HUES48 (cell line): ENCODE data around the gene TSR1.

ENCODE experiments used
- H3K27ac ChIP-seq: one replicate; pipeline ENCODE4 v1.7.0; 2013; ENCODE audit warnings: low read depth, low read length, inconsistent platforms
- H3K27me3 ChIP-seq: 2 replicates; pipeline ENCODE4 v1.6.1; 2013; ENCODE audit warnings: mild to moderate bottlenecking, low read length; ENCODE audit not compliant: control insufficient read depth, insufficient read depth
- H3K36me3 ChIP-seq: 2 replicates; pipeline ENCODE4 v1.6.1; 2013; ENCODE audit warnings: low read length; ENCODE audit not compliant: control insufficient read depth, insufficient read depth
- H3K4me1 ChIP-seq: 2 replicates; pipeline ENCODE4 v1.6.1; 2013; ENCODE audit warnings: mild to moderate bottlenecking, low read length; ENCODE audit not compliant: control insufficient read depth, insufficient read depth
- H3K4me3 ChIP-seq: 2 replicates; pipeline ENCODE4 v1.5.1; 2013; ENCODE audit warnings: mild to moderate bottlenecking, low read depth, low read length
- H3K9ac ChIP-seq: 2 replicates; pipeline ENCODE4 v1.6.1; 2013; ENCODE audit warnings: mild to moderate bottlenecking, low read depth, low read length, moderate library complexity
- H3K9me3 ChIP-seq: 2 replicates; pipeline ENCODE4 v1.6.1; 2013; ENCODE audit warnings: low read length; ENCODE audit not compliant: control insufficient read depth, insufficient read depth

Gene TSR1

DNA sequence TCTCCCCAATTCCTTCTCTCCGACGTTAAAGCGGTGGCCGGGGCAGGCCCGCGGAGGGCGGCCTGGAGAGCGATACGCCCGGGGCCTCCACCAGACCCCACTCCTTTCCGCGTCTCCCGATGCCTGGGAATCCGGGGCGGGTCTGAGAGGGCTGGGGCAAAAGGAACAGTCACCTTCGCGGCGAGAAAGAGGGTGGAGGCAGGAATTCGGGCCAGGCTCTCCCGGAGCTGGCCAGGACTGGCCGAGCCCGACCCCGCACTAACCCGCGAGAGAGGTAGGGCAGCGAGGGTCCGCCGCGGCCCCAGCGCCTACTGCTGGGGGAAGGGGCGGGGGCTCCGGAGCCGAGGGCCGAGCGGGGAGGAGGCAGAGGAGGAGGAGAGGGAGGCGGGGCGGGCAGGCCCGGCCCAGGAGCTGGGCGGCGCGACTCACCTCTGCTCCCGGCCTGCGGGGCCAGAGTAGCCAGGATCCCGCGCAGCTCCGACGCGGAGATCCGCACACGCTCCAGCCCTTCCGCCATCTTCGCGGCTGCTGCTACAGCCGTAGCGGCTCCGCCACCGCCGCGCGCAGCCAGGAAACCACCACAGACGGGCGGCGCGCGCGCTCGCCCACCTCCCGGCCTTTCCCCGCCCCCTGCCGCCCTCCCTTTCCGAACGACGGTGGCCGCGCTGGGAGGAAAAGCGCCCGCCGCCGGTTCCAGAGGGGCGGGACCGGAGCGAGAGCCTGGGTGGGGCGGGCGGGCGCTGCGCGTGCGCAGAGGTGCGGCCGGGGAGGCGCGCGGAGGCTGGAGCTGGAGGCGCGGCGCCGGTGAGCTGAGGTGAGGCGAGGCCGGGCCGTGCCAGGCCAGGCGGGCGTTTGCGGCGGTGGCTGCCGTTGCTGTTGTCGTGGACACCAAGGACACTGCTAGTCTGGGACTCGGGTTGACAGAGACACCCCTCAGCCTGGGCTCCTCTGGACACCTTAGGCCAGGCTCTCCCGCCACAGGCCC lies 32.8 kb downstream of the TSR1 start, which contains the start of the genes SMG6 and SRR:
SMG6 (minus strand) TSS at position 582 of the 985 bp plus-strand sequence; CDS start at position 517, 65 bp downstream.
SRR (plus strand) TSS at position 747 of the 985 bp plus-strand sequence. CDS start 11,611 bp downstream, outside the sequence.
- Histone ChIP-seq H3K27me3 (no peaks in the 10 kb centered on the region), H3K27ac (peak within 1 kb of the TSS; percentile 97), H3K4me1 (0 out of 2 replicates have a peak, but pooled peaks cover 2% of the 10 kb centered on the region), H3K9ac (peak within 1 kb of the TSS; percentile 80), H3K9me3 (no peaks in the 10 kb centered on the region), H3K4me3 (peak within 1 kb of the TSS; percentile 88), H3K36me3 (peaks cover 21% of the 10 kb centered on the region)

GRCh38 chr17:2302778-2303203 lies 33.5 kb downstream of the TSR1 start:
- Histone ChIP-seq H3K27me3 (no peaks in the 10 kb centered on the region), H3K27ac (peak overlapping the region; percentile 97), H3K4me3 (peak overlapping the region; percentile 88), H3K9ac (peak overlapping the region; percentile 80), H3K4me1 (0 out of 2 replicates have a peak, but pooled peaks cover 2% of the 10 kb centered on the region), H3K36me3 (peaks cover 25% of the 10 kb centered on the region), H3K9me3 (no peaks in the 10 kb centered on the region)

DNA sequence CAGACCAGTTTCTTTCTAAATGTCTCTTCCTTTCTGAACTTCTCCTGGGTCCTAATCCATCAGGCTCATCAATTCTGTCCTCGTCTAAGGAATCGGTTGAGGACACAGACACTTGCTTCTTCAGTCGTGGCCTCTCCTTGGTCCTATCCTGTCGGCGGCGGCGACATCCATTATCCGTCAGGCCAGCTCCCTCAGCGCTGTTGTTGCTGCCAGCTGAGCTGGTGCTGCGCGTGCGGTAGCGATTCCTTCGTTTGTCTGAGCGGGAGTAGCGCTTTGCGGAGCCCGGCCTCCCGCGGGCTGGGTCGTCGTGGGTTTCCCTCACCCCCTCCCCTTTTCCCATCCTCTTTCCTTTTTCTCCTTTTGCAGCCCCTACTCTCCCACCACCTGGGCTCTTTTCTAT lies 36.5 kb downstream of the TSR1 start:
- Histone ChIP-seq H3K9ac (no peak overlapping the region), H3K4me3 (no peak overlapping the region), H3K36me3 (peaks cover 55% of the 10 kb centered on the region), H3K4me1 (0 out of 2 replicates have a peak, but pooled peaks cover 2% of the 10 kb centered on the region), H3K9me3 (no peaks in the 10 kb centered on the region), H3K27ac (no peak overlapping the region), H3K27me3 (no peaks in the 10 kb centered on the region)

DNA sequence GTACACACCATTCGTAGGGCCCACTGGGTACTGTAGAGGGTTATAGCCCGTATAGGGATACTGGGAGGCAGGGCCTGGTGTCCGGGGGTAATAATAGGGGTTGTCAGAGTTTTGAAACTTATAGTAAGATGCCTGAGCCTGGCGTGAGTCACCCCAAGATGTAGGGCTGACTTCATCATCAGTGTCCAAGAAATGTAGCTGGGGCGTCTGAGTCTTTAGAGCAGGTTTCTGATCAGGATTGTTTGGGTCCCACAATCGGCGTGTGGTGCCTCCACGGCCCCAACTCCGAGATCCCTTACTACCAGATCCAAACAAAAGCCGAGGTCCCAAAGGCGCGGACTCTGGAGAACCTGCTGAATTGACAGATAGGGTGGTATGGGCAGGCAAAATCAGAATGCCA lies 37.1 kb downstream of the TSR1 start:
- 0 out of 2 replicates have a peak, but pooled peaks cover 2% of the 10 kb centered on the region for H3K4me1 ChIP-seq
- no peaks in the 10 kb centered on the region for H3K9me3 ChIP-seq
- H3K36me3 ChIP-seq = peaks cover 61% of the 10 kb centered on the region
- H3K27ac ChIP-seq = no peak overlapping the region
- no peaks in the 10 kb centered on the region for H3K27me3 ChIP-seq
- H3K4me3 ChIP-seq = no peak overlapping the region
- H3K9ac ChIP-seq = no peak overlapping the region

DNA sequence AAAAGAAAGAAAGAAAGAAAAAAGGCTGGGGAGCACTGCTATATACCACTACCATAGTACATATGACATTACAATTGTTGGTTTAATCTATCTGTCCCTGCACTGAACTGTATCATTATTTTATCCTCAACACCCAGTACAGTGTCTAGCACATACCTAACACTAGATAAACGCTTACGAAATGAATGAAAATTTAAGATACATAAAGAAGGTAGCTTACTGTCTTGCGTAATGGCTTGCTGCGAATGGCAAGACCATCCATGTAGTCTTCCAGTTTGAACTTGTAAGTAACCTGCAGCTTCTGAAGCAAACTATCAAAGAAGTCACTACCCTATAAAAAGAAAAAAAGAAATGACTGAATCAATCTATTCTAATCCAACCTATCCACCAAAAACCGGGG lies 39.2 kb downstream of the TSR1 start:
- H3K36me3 ChIP-seq = peaks cover 74% of the 10 kb centered on the region

DNA sequence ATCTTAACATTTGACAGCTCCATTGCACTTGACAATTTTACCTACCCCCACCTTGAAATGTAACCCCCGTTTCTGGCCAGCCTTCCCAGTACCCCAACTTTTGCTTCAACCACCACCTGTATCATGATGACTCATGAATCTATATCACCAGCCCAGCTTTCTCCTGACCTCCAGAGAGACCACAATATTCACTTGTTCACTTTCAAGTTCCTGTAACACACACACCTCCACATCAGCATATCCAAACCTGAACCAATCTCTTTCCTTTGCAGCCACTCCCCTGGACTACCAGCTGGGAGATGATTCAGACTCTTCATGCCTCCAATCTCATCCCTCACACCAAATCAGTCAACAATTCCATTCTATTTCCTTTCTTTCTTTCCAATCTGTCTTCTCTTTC lies 40.7 kb downstream of the TSR1 start:
- H3K36me3 ChIP-seq = peaks cover 84% of the 10 kb centered on the region
- H3K9me3 ChIP-seq = no peaks in the 10 kb centered on the region
- no peak overlapping the region for H3K4me3 ChIP-seq
- H3K9ac ChIP-seq = no peak overlapping the region
- no peaks in the 10 kb centered on the region for H3K4me1 ChIP-seq
- no peak overlapping the region for H3K27ac ChIP-seq
- H3K27me3 ChIP-seq = no peaks in the 10 kb centered on the region

More for the DNA sequence above, 39.2 kb downstream of the TSR1 start:
- Histone ChIP-seq H3K4me1 (0 out of 2 replicates have a peak, but pooled peaks cover 2% of the 10 kb centered on the region), H3K9me3 (no peaks in the 10 kb centered on the region), H3K27ac (no peak overlapping the region), H3K9ac (no peak overlapping the region), H3K27me3 (no peaks in the 10 kb centered on the region), H3K4me3 (no peak overlapping the region)

DNA sequence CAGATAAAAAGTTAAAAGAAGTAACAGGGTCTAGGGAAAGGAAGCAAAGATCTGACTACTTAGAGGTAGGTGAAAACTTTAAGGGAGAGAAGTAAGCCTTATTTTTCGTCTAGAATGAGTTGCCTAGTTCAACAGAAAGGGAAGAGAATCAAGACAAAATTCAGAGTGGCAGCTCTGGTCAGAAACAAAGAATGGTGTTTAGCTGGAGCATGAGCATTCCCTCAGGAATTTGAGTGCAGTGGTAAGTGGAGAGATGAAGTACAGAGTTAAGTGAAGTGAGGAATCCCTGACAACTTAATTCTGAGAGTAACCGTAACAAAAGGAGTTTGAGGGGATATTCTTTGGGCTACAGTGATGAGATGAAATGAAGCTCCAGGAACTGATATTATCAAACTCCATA lies 44.2 kb downstream of the TSR1 start:
- Histone ChIP-seq H3K9ac (no peak overlapping the region), H3K27me3 (no peaks in the 10 kb centered on the region), H3K36me3 (peaks cover 77% of the 10 kb centered on the region)

GRCh38 chr17:2289878-2290478 lies 46.3 kb downstream of the TSR1 start:
- no peak overlapping the region for H3K9ac ChIP-seq
- H3K4me3 ChIP-seq = no peak overlapping the region
- H3K27me3 ChIP-seq = no peaks in the 10 kb centered on the region
- H3K36me3 ChIP-seq = peaks cover 66% of the 10 kb centered on the region
- H3K4me1 ChIP-seq = no peaks in the 10 kb centered on the region
- H3K27ac ChIP-seq = no peak overlapping the region
- H3K9me3 ChIP-seq = no peaks in the 10 kb centered on the region

More for the DNA sequence above, 44.2 kb downstream of the TSR1 start:
- no peaks in the 10 kb centered on the region for H3K9me3 ChIP-seq
- H3K4me1 ChIP-seq = no peaks in the 10 kb centered on the region
- no peak overlapping the region for H3K4me3 ChIP-seq
- no peak overlapping the region for H3K27ac ChIP-seq

DNA sequence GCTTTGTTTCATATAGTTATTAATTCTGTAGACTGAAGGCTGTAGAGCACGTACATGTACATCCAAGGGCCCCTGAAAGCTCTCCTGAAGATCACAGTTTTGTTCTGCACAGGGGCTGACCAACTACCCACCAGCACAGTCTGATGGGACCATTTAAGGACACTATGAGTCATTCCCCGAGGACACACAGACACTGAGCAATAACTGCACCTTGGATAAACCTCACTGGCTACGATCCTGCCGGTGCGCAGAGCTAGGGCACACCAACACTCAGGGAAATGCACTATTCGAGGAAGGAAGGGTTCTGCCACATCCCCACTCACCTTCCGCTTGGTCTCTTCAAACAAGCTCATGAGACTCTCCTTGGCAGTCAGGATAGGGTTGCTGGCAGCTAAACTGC lies 53.0 kb downstream of the TSR1 start:
- Histone ChIP-seq H3K36me3 (peaks cover 80% of the 10 kb centered on the region), H3K4me1 (no peaks in the 10 kb centered on the region), H3K27me3 (no peaks in the 10 kb centered on the region), H3K9me3 (no peaks in the 10 kb centered on the region), H3K4me3 (no peak overlapping the region), H3K9ac (no peak overlapping the region), H3K27ac (no peak overlapping the region)

GRCh38 chr17:2282297-2282873 lies 53.9 kb downstream of the TSR1 start:
- no peak overlapping the region for H3K4me3 ChIP-seq
- no peak overlapping the region for H3K27ac ChIP-seq
- H3K4me1 ChIP-seq = no peaks in the 10 kb centered on the region
- no peaks in the 10 kb centered on the region for H3K27me3 ChIP-seq
- H3K9me3 ChIP-seq = no peaks in the 10 kb centered on the region
- H3K36me3 ChIP-seq = peaks cover 74% of the 10 kb centered on the region
- no peak overlapping the region for H3K9ac ChIP-seq
